ENCODE data around the gene NDUFS8.

The NDUFS8 gene

DNA sequence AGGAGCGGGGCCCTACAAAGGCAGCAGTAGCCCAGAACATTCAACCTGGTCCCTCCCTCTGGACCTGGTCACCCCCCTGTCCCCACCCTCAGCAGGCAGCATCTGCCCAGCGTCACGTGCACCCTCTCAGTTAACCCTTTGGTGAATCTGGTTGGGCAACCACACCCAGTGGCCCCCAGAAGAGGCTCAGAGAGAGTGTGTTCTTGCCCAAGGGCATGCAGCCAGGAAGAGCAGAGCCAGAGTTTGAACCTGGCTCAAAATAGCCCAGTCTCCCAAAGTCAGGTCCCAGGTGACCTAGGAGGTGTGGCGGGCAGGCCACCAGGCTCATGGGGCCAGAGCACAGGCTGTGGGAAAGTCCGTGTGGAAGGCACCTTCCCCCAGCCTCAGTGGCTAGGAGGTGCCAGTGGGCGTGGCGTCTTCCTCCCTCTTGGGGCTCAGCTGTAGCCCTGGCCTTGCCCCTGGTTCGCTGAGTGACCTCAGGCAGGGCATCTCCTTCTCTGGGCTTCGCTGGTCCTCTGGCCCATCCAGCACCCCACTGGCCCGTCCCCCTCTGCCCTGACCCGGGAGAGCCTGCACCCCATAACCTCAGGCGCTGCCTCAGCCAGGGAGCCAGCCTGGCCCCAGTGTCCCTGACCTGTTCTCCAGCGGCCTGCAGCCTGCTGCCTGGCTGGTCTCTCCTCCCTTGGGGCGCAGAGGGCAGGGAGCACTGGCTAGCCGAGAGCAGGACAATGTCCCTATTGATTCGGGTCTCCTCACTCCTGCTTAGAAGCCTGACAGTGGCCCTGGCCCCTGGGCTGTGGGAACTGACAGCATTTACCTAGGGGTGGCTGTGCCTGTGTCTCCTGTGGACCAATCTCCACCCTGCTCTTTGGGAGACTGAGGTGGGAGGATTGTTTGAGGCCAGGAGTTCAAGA is 13.3 kb upstream of the NDUFS8 start:
- no peak for DNase-seq

DNA sequence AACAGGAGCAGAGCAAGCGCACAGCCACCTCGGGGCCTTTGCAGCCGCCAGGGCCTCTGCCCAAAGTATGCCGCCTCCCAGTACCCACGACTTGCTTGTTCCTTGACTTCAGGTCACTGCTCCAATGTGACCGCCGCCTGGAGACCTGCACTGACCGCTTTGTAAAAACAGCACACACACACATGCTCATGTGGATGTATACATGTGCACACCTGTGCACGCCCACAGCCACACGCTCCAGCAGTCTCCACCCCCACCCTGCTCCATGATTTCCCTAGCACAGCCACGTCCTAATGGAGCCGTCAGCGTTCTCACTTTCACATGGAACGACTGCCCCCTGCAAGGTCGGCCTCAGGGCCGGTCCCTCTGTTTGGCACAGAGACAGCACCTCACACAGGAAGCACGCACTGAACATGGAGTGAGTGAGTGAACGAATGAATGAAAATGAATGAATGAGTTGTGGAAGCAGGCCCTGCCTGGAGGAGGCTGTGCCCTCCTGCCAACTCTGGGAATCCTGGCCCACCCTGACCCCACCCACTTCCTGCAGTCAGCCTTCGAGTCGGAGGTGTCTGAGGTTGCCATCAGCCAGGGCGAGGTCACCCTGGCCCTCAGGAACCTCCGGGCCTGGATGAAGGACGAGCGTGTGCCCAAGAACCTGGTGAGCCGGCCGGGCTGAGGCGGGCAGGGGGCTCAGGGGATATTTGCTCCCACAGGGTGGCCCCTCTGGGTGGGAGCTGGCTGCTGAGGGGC is 12.3 kb upstream of the NDUFS8 start:
- no peak for DNase-seq

DNA sequence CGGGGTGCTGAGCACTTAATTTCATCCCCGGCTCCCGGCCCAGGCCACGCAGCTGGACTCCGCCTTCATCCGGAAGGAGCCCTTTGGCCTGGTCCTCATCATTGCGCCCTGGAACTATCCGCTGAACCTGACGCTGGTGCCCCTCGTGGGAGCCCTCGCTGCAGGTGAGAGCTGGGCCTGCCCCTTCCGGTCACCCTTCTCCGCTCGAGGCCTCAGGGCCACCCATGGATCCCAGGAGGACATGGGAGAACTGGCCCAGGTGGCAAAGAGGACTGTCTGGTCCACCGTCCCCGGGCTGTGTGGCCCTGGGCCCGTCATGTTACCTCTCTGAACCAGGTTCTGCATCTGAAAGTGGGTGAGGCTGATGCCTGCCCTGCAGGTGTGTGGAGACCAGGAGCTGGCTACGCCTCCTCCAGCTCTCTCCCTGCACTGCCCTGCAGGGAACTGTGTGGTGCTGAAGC is 11.7 kb upstream of the NDUFS8 start:
- no peak for DNase-seq

DNA sequence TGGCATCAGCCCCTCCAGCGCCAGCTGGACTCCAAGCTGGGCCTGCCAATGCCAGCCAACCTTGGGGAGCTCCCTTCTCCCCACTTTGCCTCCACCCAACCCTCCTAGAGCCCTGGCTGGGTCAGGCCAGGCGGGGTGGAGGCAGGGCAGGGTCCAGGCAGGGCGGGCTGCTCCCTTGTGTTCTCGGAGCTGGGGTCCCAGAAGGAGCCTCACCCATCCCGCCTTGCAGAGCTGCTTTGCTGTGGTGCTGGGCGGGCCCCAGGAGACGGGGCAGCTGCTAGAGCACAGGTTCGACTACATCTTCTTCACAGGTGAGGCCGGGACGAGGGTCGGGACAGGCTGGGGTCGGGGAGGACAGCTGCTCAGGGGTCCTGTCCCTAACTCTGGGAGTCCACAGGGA is 11.0 kb upstream of the NDUFS8 start:
- DNase-seq = no peak

DNA sequence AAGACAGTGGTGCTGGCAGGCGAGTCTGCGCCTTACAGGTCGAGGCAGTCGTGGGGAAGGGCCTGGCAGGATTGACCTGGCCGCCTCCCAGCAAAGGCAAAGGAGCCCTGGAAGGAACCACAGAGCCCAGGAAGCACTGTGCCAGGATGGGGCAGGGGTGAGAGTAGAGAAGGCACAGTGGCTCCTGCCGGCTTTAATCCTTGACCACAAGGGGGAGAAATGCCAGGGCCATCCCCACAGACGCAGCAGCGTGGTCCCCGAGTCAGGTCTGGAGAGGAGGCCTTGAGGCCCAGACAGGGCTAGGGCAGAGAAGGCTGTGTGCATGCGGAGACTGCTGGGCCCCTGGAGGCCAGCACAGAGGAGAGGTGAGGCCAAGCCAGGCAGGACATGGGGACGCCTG is 9.9 kb upstream of the NDUFS8 start:
- no peak for DNase-seq

DNA sequence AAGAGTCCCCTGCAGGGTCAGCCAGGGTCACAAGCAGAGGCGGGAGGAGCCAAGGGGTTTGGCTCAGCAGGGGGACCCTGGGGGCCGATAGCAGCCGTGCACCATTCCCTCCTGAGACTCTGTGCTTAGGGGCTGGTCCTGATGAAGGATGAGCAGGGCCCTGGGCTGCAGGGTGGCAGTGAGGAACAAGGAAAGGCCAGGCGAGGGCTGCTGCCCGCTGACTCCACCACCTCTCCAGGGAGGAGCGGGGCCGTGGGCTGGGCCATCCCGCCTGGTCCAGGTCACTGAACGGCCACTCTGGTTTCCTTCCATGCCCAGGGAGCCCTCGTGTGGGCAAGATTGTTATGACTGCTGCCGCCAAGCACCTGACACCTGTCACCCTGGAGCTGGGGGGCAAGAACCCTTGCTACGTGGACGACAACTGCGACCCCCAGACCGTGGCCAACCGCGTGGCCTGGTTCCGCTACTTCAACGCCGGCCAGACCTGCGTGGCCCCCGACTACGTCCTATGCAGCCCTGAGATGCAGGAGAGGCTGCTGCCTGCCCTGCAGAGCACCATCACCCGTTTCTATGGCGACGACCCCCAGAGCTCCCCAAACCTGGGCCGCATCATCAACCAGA is 9.2 kb upstream of the NDUFS8 start:
- no peak for DNase-seq

DNA sequence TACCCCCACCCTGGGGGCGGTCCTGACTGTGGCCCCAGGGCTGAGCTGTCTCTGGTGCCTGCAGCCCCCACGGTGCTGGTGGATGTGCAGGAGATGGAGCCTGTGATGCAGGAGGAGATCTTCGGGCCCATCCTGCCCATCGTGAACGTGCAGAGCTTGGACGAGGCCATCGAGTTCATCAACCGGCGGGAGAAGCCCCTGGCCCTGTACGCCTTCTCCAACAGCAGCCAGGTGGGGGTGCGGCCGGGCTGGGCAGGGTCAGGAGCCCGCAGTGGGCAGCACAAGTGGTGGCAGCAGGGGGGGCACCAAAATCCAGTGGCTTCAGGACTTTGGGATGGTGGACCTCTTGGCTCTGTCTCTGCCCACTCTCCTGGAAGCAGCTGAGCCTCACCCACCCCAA is 8.0 kb upstream of the NDUFS8 start:
- no peak for DNase-seq

DNA sequence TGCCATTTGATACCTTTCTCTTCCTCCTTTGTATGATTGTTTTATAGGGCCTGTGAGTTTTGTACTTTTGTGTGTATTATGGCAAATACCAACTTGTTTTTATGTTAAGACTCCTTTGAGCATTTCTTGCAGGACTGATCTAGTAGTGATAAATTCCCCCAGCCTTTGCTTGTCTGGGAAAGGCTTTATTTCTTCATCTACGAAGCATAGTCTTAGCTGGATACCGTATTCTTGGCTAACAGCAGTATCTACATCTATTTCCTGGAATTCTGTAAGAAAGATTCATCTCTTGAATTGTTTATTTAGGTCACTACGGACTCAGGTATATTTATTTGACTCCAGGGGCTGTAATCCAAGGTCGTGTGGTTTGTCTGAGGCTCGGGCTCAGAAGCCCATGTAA is 6.0 kb upstream of the NDUFS8 start:
- DNase-seq = no peak

DNA sequence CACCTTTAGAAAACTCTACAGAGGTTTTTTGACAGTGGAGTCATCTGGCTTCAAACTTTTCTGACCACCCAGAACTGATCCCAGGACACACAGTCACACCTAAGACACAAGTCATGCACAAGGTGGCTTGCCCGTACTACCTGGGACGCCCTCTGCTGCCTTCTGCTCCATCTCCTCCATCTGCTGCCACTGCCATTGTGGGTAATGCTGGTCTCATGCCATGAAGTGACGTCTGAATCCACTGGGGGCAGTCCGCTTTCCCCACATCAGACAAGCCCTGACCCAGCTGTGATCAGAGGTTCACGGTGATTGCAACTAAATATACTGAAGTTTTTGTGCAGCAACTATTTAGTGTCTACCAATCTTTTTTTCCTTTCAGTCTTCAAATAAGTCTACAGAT is 5.4 kb upstream of the NDUFS8 start:
- DNase-seq = no peak

DNA sequence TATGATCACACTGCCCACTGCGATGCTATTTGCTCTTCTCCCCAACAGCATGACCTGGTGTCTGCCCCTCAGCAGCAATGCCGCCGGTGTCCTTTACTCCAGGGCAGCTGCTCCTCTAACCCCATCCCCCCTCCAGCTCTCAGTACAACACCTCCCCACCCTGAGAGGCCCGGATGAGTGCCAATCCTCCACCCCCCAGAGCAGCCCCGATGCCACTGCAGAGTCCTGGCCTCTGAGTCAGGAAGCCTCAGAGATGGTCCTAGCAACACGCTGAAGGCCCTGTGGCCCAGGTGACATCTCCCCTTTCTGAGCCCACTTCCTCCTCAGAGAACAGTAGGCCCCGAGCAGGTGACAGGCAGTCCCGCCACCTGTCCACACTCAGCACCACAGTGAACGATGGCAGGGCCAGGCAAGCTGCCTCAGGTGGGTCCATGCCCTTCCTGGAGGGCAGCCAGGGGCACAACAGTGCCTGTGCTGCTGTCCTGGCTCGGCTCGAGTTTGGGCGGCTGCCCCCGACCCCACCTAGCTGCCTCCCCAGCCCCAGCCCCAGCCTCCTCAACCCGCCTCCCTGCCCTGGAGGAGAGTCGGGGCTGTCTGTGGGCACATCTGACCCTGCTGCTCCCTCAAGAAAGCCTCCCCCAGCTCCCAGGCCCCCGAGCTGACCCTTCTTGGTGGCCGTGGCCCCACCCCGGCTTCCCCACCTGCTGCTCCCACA is 3.9 kb upstream of the NDUFS8 start:
- DNase-seq = no peak

DNA sequence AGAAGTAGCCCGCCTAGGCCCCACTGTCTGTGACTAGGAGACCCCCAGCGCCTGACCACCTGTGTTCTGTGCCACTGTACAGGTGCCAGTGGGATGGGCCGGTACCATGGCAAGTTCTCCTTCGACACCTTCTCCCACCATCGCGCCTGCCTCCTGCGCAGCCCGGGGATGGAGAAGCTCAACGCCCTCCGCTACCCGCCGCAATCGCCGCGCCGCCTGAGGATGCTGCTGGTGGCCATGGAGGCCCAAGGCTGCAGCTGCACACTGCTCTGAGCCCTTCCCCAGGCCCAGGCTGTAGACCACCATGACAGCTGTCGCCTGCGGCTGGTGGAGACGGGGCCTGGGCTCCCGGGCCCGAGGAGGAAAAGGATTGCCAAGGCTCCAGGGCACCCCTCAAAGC is 2.8 kb upstream of the NDUFS8 start:
- DNase-seq = no peak

DNA sequence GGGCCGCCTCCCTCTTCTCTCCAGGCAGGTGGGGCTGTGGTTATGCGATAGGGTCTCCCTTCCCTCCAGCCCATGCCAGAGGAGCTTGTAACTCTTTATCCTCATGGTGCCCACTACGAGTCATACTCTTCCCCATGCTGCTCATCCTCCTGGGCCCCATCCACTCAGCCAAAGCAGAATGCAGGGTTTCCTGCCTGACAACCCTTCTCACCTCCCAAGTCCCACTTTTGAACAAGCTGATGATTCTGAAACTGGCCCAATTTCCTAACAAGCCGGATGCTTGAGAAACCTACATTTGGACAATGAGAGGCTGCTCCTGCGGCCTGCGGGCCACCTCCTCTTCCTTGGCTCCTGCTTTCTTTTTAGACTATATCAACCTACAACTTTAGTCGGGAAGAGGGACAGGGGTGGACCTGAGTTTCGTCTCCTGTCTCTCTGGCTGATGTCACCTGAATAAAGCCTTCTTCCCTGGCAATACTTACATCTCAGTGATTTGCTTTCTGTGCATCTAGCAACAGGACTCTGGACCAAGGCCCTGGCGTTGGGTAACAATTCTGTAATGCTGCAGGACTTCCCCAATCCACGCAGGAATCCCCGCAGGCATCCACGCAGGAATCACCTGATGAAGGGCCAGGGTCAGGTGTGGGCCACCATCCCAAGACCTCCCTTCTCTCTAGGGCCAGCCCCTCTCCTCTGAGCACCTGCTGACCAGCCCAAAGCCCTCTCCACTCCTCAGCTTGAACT is 1.5 kb upstream of the NDUFS8 start:
- DNase-seq = no peak

DNA sequence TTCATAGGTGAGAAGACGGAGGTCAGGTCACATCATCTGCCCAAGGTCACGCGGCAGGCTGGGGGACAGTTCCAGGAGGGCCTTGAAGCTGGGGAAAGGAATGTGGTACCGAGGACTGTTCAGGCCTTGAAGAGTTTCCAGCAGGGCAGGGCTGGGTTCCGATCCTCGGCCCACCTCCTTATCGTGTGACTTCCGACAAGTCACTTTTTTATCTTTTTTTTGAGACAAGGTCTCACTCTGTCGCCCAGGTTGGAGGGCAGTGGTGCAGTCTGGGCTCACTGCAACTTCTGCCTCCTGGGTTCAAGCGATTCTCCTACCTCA is 623 bp downstream of the NDUFS8 start:
- DNase-seq = no peak

DNA sequence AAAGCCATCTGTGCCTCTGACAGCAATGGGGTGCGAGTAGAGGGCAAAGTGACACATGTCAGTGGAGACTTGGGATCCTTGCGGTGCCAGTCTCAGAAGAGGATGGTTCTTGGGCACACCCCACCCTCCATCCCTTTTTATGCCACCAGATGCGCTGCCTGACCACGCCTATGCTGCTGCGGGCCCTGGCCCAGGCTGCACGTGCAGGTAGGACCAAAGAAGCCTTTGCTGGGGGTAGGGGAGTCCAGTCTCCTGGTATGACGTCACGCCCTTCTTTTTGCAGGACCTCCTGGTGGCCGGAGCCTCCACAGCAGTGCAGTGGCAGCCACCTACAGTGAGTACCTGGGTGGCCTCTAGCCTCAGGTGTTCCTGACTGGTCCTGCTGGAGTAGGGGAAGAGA is 1.5 kb downstream of the NDUFS8 start:
- DNase-seq = no peak

DNA sequence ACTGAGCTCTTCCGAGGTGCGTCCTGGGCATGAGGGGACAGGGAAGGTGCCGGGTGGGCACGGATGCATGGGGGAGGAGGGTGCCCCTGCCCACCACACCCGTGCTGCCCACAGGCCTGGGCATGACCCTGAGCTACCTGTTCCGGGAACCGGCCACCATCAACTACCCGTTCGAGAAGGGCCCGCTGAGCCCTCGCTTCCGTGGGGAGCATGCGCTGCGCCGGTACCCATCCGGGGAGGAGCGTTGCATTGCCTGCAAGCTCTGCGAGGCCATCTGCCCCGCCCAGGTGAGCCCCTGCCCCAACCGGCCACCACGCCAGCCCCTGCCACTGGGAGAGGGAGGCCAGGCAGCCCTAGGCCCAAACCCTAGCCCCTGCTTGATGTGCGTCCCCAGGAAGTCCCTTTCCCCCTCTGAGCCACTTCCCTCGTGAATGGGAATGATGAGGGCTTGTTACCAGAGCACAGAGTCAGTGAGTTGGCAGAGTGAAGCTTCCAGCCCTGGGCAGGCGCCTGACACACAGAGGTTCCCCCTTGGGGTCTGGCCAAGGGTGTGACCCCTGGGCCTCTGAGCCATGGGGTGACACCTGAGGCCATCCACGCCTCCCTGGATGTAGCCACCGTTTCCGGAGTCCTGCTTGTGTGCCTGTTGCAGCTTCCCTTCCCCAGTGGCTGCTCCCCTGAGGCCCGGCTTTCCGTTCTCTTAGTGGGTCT is 2.7 kb downstream of the NDUFS8 start:
- DNase-seq = no peak

DNA sequence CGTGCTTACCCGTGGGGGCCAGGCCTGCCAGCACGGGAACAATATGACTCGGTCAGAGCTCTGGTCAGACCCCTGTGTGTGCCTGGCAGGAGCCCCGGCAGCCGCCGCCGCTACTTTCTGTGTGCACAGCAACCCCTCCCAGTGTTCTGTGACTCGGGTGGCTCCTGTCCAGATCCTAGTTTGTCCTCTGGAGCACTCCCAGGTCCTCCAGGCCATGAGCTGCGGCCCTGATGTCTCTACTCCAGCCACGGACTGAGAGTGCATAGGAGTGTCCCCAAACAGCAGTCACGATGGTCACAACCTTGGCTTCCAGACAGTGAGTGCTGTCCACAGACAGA is 3.2 kb downstream of the NDUFS8 start:
- DNase-seq = no peak

DNA sequence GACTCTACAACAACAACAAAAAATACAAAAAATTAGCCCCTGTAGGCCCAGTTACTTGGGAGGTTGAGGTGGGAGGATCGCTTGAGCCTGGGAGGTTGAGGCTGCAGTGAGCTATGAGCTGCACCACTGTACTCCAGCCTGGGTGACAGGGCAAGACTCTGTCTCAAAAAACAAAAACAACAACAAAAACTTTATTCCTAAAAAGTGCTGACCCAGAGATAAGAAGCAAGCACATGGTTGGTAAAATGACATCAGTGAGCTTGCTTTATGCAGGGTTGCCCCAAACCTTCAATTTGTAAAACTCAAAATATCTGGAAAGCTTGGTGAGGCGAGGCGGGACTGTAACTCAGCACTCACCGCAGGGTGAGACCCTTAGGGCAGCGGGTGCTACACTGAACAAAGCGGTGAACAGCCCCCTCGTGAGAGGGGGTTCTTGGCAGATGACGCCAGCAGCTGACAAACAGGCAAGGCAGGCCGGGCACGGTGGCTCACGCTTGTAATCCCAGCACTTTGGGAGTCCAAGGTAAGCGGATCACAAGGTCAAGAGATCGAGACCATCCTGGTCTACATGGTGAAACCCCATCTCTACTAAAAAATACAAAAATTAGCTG is 4.9 kb downstream of the NDUFS8 start:
- DNase-seq = no peak

DNA sequence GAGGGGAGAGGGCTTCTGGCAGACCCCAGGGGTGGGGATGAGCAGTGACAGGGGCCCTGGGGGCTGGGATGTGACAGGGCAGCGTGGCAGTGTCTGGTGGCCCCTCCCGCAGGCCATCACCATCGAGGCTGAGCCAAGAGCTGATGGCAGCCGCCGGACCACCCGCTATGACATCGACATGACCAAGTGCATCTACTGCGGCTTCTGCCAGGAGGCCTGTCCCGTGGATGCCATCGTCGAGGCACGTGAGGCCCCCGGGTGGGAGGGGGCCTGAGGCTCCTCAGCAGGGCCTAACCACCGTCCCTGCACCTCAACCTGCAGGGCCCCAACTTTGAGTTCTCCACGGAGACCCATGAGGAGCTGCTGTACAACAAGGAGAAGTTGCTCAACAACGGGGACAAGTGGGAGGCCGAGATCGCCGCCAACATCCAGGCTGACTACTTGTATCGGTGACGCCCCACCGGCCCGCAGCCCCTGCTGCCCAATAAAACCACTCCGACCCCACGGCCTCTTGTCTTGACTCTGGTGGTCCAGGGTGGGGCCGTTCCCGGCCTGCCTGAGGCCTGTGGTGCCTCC is 5.7 kb downstream of the NDUFS8 start:
- no peak for DNase-seq

DNA sequence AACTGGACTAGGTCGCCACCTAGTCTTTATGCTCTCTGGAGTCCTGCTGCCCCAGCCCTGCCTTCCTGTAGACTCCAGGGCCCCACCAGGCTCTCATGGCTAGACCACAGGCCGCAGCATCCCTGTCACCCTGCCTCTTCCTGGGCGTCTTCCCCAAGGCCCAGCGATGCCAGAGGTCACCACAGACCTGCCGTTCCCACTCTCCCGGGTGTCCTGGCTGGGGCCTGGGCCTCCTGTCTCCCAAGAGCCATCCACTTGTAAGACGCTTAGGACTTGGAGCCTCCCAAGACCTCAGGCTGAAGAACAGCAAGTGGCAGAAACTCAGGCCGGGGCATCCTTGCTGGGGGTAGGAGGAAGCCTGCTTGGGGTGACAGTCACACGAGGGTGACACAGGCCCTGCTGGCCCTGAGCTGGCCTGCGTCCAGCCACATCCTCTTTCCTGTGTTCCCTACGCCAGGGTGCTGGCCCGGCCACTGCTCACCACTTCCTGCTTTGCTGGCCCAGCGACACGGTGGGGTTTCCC is 6.3 kb downstream of the NDUFS8 start:
- DNase-seq = no peak

DNA sequence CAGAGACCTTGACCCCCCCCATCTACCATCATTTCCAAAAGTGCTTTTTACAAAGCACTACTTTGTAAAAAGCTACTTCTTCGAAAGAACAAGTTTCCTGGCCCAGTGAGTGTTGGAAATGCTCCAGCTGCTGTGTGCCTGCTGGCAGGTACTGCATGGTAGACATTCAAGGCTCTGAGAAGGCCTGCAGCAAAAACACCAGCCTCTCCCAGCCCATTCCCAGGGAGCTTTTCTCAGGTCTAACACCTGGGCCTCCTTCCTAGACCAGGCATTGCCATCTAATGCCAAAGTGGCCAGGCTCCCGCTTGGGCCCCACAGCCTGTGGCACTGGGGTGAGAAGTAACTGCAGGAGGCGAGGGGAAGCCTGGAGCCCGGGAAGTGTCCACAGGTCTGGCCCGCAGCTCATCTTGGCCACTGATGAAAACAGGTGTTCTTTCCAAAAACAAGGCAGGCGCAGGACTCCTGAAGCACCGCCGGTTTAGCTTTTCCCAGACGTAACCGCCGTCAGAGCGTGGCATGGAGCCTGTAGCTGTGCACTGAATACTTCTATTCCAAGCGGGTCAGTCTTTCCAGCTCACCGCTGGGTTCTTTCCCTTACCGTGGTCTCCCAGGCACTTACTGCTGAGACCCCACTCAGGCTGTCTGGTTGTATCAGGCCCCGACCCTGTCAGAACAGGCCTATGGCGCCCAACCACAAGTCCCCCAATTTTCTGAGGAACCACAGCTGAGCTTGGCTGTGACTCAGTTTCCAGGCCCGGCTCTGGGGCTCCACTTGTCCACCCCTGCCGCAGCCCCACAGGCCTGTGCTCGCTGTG is 7.1 kb downstream of the NDUFS8 start:
- no peak for DNase-seq

All from NCI-H187 treated with DMSO at 0.1 percent for 48 hours (cell line).